ENCODE results near the gene DPP4.

GRCh38 chr2:162062559-162062958 is 11.5 kb downstream of the DPP4 start:
- no peak for TF ChIP-seq CTCF (conservative IDR thresholded peaks at IDR 0.05; ENCODE audit: low read depth, low read length)
- no peak for TF ChIP-seq EZH2phosphoT487 (IDR thresholded peaks at IDR 0.05; ENCODE audit: borderline replicate concordance, low read length)
- TF ChIP-seq EZH2 (IDR thresholded peaks at IDR 0.05; ENCODE audit: low read length, unreplicated experiment): no peak

All from PC-3 (cell line).